Measurements from ENCODE around the gene CTCF.

DNA sequence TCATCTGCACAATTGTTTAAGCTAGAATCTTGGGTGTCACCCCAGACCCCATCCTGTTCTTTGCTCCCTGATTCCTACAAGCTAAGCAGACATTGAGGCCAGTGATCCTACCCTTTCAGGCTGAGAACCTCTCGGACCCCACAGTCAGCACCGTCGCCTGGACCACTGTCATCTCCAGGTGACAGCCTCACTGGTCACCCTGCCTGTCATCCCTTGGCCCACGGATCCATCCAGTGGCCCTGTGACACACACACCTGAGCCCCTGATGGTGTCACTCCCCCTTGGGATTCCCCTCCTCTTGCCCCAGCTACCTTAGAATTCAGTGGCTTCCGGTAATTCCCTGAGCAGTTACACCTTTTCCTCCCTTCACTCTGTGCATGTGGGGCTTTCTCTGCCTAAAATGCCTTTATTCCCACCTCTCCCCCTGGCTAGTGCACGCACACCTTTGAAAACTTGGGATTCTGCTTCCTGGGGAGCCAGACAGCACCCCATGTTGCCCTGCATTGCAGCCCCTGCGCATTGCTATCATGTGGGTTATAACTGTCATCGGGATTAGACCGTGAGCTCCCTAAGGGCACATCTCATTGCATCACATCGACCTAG lies 107.3 kb downstream of the CTCF start:
- TF ChIP-seq, protein P1, sequence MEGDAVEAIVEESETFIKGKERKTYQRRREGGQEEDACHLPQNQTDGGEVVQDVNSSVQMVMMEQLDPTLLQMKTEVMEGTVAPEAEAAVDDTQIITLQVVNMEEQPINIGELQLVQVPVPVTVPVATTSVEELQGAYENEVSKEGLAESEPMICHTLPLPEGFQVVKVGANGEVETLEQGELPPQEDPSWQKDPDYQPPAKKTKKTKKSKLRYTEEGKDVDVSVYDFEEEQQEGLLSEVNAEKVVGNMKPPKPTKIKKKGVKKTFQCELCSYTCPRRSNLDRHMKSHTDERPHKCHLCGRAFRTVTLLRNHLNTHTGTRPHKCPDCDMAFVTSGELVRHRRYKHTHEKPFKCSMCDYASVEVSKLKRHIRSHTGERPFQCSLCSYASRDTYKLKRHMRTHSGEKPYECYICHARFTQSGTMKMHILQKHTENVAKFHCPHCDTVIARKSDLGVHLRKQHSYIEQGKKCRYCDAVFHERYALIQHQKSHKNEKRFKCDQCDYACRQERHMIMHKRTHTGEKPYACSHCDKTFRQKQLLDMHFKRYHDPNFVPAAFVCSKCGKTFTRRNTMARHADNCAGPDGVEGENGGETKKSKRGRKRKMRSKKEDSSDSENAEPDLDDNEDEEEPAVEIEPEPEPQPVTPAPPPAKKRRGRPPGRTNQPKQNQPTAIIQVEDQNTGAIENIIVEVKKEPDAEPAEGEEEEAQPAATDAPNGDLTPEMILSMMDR (IDR thresholded peaks at IDR 0.05), result no peak
- TF ChIP-seq POLR2A (IDR thresholded peaks at IDR 0.05), result no peak

Measured in lower leg skin (tissue), 3 donors.